ENCODE results near the gene TRPV3. TPM values are rescaled to one million over a fixed set of nuclear protein-coding genes. Genes with fewer than 3 reads are reported as not detected.
"Not testable (repeated sequence)": the region's sequence is repeated elsewhere in the genome, so short reads cannot be mapped to it uniquely, and the experiment has no call there.

The TRPV3 gene
- total RNA-seq, 2 experiments from 2014 or later, result 0.61 to 0.89 TPM

- no peaks in the 10 kb centered on the region for H3K4me1 Mint-ChIP-seq
- POLR2A ChIA-PET, result interaction anchor here (0.6 kb wide), 1 partner anchor 18 kb away, joined by 3 read pairs; no protein-coding TSS in a partner anchor
- intact Hi-C loops (cut with DNase I, micrococcal nuclease), result no loop called here
- no peak for DNase-seq
- no peak for ATAC-seq
- H3K27ac Mint-ChIP-seq, result no peak overlapping the region
- H3K9me3 Mint-ChIP-seq (ENCODE audit: low read depth), result no peaks in the 10 kb centered on the region
- no peak overlapping the region for H3K4me3 Mint-ChIP-seq
- CTCF ChIA-PET, result interaction anchor here (0.8 kb wide), 1 partner anchor 10 kb away, joined by 3 read pairs; no protein-coding TSS in a partner anchor
- H3K36me3 Mint-ChIP-seq (ENCODE audit: low read depth), result no peaks in the 10 kb centered on the region
- H3K27me3 Mint-ChIP-seq, result no peaks in the 10 kb centered on the region
Measured at GRCh38 chr17:3592216-3592860, 34.7 kb upstream of the TRPV3 start.

- Mint-ChIP-seq H3K9me3 (ENCODE audit: low read depth) (no peaks in the 10 kb centered on the region), H3K4me3 (no peak overlapping the region), H3K4me1 (no peaks in the 10 kb centered on the region), H3K36me3 (ENCODE audit: low read depth) (peaks cover 3% of the 10 kb centered on the region), H3K27me3 (no peaks in the 10 kb centered on the region), H3K27ac (no peak overlapping the region)
- ChIA-PET CTCF (no interaction called here), POLR2A (no interaction called here)
- ATAC-seq (no peak), DNase-seq (no peak)
- intact Hi-C loops (cut with DNase I, micrococcal nuclease), result no loop called here
Measured at GRCh38 chr17:3590768-3591167, 33.2 kb upstream of the TRPV3 start.

GRCh38 chr17:3590231-3590630 is 32.6 kb upstream of the TRPV3 start:
- no peak for ATAC-seq
- Mint-ChIP-seq H3K27me3 (no peaks in the 10 kb centered on the region), H3K4me3 (no peak overlapping the region), H3K4me1 (no peaks in the 10 kb centered on the region), H3K36me3 (ENCODE audit: low read depth) (peaks cover 6% of the 10 kb centered on the region), H3K9me3 (ENCODE audit: low read depth) (no peaks in the 10 kb centered on the region), H3K27ac (no peak overlapping the region)
- CTCF ChIA-PET, result interaction anchor here (0.6 kb wide), 1 partner anchor 13 kb away, joined by 3 read pairs; no protein-coding TSS in a partner anchor
- intact Hi-C loops (cut with DNase I, micrococcal nuclease), result no loop called here
- POLR2A ChIA-PET, result no interaction called here
- DNase-seq, result no peak

DNA sequence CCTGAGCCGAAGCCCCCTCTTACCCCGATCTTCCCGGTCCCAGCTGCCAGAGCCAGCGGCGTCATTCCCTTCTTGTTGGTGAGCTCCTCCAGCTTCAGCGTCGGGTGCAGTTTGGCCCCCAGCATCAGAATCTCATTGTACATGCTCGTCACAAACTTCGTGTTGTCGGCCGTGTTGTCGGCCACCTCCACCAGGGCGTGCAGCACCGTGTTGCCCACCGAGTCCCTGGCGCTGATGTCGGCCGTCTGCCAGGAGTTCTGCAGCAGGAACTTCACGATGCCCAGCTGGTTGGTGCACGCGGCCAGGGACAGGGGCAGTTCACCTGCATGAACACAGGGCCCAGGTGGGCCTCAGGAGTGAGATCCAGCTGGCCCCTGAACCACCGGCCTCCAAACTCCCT is 32.2 kb upstream of the TRPV3 start:
- POLR2A ChIA-PET, result no interaction called here
- Mint-ChIP-seq H3K4me1 (no peaks in the 10 kb centered on the region), H3K4me3 (no peak overlapping the region)

DNA sequence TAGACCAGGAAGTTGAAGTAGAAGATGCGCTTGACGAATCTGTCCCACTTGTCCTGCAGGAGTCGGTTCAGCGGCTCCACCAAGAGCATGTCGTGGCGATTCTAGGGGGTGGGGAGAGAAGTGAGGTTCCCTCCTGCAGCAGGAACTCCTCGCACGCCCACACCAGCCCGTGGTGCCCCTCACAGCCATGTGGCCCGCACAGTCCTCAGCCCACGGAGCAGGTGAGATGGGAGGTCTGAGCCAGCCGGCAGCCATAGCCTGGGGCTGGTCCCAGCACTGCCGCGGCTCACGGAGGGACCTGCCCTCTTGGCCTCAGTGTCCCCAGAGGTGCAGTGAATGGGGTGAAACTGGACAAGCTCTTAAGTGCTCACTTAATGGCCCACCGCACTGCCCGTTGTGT is 28.2 kb upstream of the TRPV3 start:
- Mint-ChIP-seq H3K4me3 (no peak overlapping the region), H3K9me3 (ENCODE audit: low read depth) (no peaks in the 10 kb centered on the region), H3K27ac (no peak overlapping the region), H3K36me3 (ENCODE audit: low read depth) (peaks cover 6% of the 10 kb centered on the region), H3K27me3 (no peaks in the 10 kb centered on the region), H3K4me1 (no peaks in the 10 kb centered on the region)
- intact Hi-C loops (cut with DNase I, micrococcal nuclease), result no loop called here
- DNase-seq, result no peak
- ChIA-PET CTCF (no interaction called here), POLR2A (no interaction called here)
- ATAC-seq, result no peak

More for the DNA sequence above, 32.2 kb upstream of the TRPV3 start:
- H3K27ac Mint-ChIP-seq, result no peak overlapping the region
- intact Hi-C loops (cut with DNase I, micrococcal nuclease), result no loop called here
- CTCF ChIA-PET, result interaction anchor here (0.6 kb wide), 1 partner anchor 13 kb away, joined by 3 read pairs; no protein-coding TSS in a partner anchor
- no peak for ATAC-seq
- DNase-seq, result no peak
- peaks cover 6% of the 10 kb centered on the region for H3K36me3 Mint-ChIP-seq (ENCODE audit: low read depth)
- no peaks in the 10 kb centered on the region for H3K9me3 Mint-ChIP-seq (ENCODE audit: low read depth)
- no peaks in the 10 kb centered on the region for H3K27me3 Mint-ChIP-seq

DNA sequence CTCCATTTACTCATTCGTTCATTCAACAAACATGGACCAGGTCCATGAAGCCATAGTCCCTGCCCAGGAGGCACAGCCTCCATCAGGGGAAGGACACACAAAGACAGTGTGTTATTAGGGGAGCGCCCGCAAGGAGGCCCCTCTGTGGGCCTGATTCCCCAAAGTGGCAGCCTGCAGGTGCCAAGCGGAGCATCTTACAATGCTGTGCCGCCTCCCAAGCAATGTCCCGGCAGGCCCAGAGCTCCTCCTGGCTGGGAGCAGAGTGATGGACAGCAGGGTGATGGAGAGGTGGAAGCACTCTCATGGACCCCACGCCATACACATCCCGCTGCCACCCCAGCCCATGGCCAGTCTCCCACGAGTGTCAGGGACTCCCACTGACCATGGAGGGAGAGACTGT is 25.8 kb upstream of the TRPV3 start:
- intact Hi-C loops (cut with DNase I, micrococcal nuclease), result no loop called here
- no peak for ATAC-seq
- DNase-seq, result no peak
- Mint-ChIP-seq H3K27ac (no peak overlapping the region), H3K4me1 (no peaks in the 10 kb centered on the region), H3K9me3 (ENCODE audit: low read depth) (no peaks in the 10 kb centered on the region), H3K4me3 (no peak overlapping the region), H3K36me3 (ENCODE audit: low read depth) (peaks cover 6% of the 10 kb centered on the region), H3K27me3 (no peaks in the 10 kb centered on the region)
- ChIA-PET CTCF (no interaction called here), POLR2A (interaction anchor here (0.7 kb wide), 1 partner anchor 11 kb away, joined by 3 read pairs; no protein-coding TSS in a partner anchor)

- no peaks in the 10 kb centered on the region for H3K9me3 Mint-ChIP-seq (ENCODE audit: low read depth)
- no peak for ATAC-seq
- no peak overlapping the region for H3K4me3 Mint-ChIP-seq
- no peak for DNase-seq
- intact Hi-C loops (cut with DNase I, micrococcal nuclease), result no loop called here
- peaks cover 6% of the 10 kb centered on the region for H3K36me3 Mint-ChIP-seq (ENCODE audit: low read depth)
- POLR2A ChIA-PET, result interaction anchor here (0.7 kb wide), 1 partner anchor 11 kb away, joined by 3 read pairs; no protein-coding TSS in a partner anchor
- CTCF ChIA-PET, result interaction anchor here (0.6 to 1.0 kb wide), 2 partner anchors 255 to 264 kb away, joined by 3 read pairs; no protein-coding TSS in a partner anchor
- H3K4me1 Mint-ChIP-seq, result no peaks in the 10 kb centered on the region
- H3K27me3 Mint-ChIP-seq, result no peaks in the 10 kb centered on the region
- H3K27ac Mint-ChIP-seq, result no peak overlapping the region
Measured at GRCh38 chr17:3582915-3583314, 25.3 kb upstream of the TRPV3 start.

GRCh38 chr17:3578667-3579066 is 21.1 kb upstream of the TRPV3 start:
- H3K36me3 Mint-ChIP-seq (ENCODE audit: low read depth); H3K9me3 Mint-ChIP-seq (ENCODE audit: low read depth); intact Hi-C loops (cut with DNase I, micrococcal nuclease); H3K27me3 Mint-ChIP-seq; H3K27ac Mint-ChIP-seq; H3K4me1 Mint-ChIP-seq; H3K4me3 Mint-ChIP-seq; ATAC-seq; POLR2A ChIA-PET; CTCF ChIA-PET; DNase-seq: not testable (repeated sequence)

GRCh38 chr17:3576970-3577369 is 19.4 kb upstream of the TRPV3 start:
- ChIA-PET CTCF (no interaction called here), POLR2A (no interaction called here)
- Mint-ChIP-seq H3K27ac (no peak overlapping the region), H3K36me3 (ENCODE audit: low read depth) (peaks cover 3% of the 10 kb centered on the region), H3K9me3 (ENCODE audit: low read depth) (no peaks in the 10 kb centered on the region), H3K4me1 (no peaks in the 10 kb centered on the region), H3K27me3 (no peaks in the 10 kb centered on the region), H3K4me3 (no peak overlapping the region)
- ATAC-seq (no peak), DNase-seq (no peak)
- intact Hi-C loops (cut with DNase I, micrococcal nuclease), result no loop called here

DNA sequence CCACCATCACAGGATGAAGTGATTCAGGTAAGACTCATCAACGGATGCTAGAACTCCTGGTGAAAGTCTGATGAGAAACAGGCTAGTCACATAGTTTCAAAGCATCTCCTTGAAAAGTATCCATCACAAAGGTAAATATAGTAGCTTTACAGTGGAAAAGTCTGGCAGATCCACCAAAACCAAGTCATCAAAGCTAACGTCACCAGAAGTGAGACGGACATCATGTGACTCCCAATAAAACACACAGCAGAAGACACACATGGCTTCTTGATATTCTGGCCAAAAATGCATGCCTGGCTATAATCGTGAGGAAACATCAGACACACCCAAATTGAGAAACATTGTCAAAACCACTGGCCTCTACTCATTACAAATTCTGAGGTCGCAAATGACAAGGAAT is 17.9 kb upstream of the TRPV3 start:
- ATAC-seq, result no peak
- intact Hi-C loops (cut with DNase I, micrococcal nuclease), result no loop called here
- Mint-ChIP-seq H3K27me3 (no peaks in the 10 kb centered on the region), H3K4me1 (no peaks in the 10 kb centered on the region), H3K9me3 (ENCODE audit: low read depth) (no peaks in the 10 kb centered on the region), H3K4me3 (no peak overlapping the region), H3K36me3 (ENCODE audit: low read depth) (peaks cover 3% of the 10 kb centered on the region), H3K27ac (no peak overlapping the region)
- CTCF ChIA-PET, result interaction anchor here (0.6 kb wide), 1 partner anchor 865 kb away, joined by 3 read pairs; no protein-coding TSS in a partner anchor
- POLR2A ChIA-PET, result no interaction called here
- no peak for DNase-seq

DNA sequence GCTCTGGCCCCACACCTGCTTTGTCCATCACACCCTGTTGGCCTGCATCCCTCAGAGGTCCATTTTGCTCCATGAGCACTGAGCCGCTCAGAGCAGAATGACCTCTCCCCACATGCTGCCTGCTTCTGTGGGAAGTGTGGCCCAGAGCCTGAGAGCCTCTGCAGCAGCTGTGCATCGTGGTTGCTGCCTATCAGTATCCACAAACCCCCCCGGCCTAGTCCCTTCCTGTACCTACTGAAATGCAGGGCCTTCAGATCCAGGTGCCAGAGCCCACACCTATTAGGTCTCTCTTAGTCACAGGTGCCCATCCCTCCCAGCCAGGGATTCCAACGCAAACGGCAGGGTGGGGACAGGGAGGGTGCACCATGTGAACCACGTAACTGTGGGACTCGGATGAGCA is 16.6 kb upstream of the TRPV3 start:
- no peak for ATAC-seq
- no peak for DNase-seq
- CTCF ChIA-PET, result no interaction called here
- intact Hi-C loops (cut with DNase I, micrococcal nuclease), result no loop called here
- H3K9me3 Mint-ChIP-seq (ENCODE audit: low read depth), result no peaks in the 10 kb centered on the region
- no peaks in the 10 kb centered on the region for H3K4me1 Mint-ChIP-seq
- POLR2A ChIA-PET, result interaction anchor here (0.6 kb wide), 2 partner anchors 14 to 18 kb away, joined by 3 to 5 read pairs; no protein-coding TSS in a partner anchor
- no peak overlapping the region for H3K27ac Mint-ChIP-seq
- peaks cover 3% of the 10 kb centered on the region for H3K36me3 Mint-ChIP-seq (ENCODE audit: low read depth)
- no peaks in the 10 kb centered on the region for H3K27me3 Mint-ChIP-seq
- H3K4me3 Mint-ChIP-seq, result no peak overlapping the region

- H3K27me3 Mint-ChIP-seq, result no peaks in the 10 kb centered on the region
- ChIA-PET POLR2A (interaction anchor here (0.6 kb wide), 1 partner anchor 19 kb away, joined by 3 read pairs; no protein-coding TSS in a partner anchor), CTCF (no interaction called here)
- peaks cover 3% of the 10 kb centered on the region for H3K36me3 Mint-ChIP-seq (ENCODE audit: low read depth)
- no peak overlapping the region for H3K27ac Mint-ChIP-seq
- ATAC-seq, result no peak
- no peak overlapping the region for H3K4me3 Mint-ChIP-seq
- intact Hi-C loops (cut with DNase I, micrococcal nuclease), result no loop called here
- no peak for DNase-seq
- H3K9me3 Mint-ChIP-seq (ENCODE audit: low read depth), result no peaks in the 10 kb centered on the region
- no peaks in the 10 kb centered on the region for H3K4me1 Mint-ChIP-seq
Measured at GRCh38 chr17:3573246-3574100, 15.9 kb upstream of the TRPV3 start.

Measured in activated CD4-positive, alpha-beta T cell treated with anti-CD3 and anti-CD28 coated beads for 36 hours (primary cell).